Mesothelial cell of epicardium (in vitro differentiated cells): ENCODE data around the gene CEP112. TPM values are rescaled to one million over a fixed set of nuclear protein-coding genes. Genes with fewer than 3 reads are reported as not detected.
"Not testable (repeated sequence)": the region's sequence is repeated elsewhere in the genome, so short reads cannot be mapped to it uniquely, and the experiment has no call there.

Source experiments
- DNase-seq, 2 experiments: peaks; one replicate each; pipeline ENCODE4 v3.0.0; 2021; ENCODE audit warnings: low spot score in 2 of 2; ENCODE audit not compliant: unreplicated experiment in 2 of 2
- H3K27ac Mint-ChIP-seq: 2 replicates; pipeline ENCODE4 v1.8.0; 2021; ENCODE audit warnings: mixed read lengths
- H3K27me3 Mint-ChIP-seq: 2 replicates; pipeline ENCODE4 v1.8.0; 2021; ENCODE audit warnings: low read depth, mixed read lengths
- H3K36me3 Mint-ChIP-seq: 2 replicates; pipeline ENCODE4 v1.8.0; 2021; ENCODE audit warnings: mixed read lengths
- H3K4me1 Mint-ChIP-seq: 2 replicates; pipeline ENCODE4 v1.8.0; 2021; ENCODE audit warnings: mixed read lengths
- H3K4me3 Mint-ChIP-seq: 2 replicates; pipeline ENCODE4 v1.8.0; 2021; ENCODE audit warnings: mild to moderate bottlenecking, moderate library complexity, mixed read lengths
- H3K9me3 Mint-ChIP-seq: 2 replicates; pipeline ENCODE4 v1.8.0; 2021; ENCODE audit warnings: mixed read lengths
- total RNA-seq: library from RNA; stranded (reverse); gene quantifications from 3 replicates; pipeline ENCODE4 v1.2.1, GENCODE V29; 2021
- TF ChIP-seq, protein P1 (sequence below): fragments of 200-600 bp; sonication (generic); IDR thresholded peaks from one replicate; pipeline ENCODE4 v1.5.0; 2021; ENCODE audit warnings: antibody characterized with exemption; ENCODE audit not compliant: unreplicated experiment

Gene CEP112
- total RNA-seq, 1 donor from 2014 or later, result 24.0 TPM

DNA sequence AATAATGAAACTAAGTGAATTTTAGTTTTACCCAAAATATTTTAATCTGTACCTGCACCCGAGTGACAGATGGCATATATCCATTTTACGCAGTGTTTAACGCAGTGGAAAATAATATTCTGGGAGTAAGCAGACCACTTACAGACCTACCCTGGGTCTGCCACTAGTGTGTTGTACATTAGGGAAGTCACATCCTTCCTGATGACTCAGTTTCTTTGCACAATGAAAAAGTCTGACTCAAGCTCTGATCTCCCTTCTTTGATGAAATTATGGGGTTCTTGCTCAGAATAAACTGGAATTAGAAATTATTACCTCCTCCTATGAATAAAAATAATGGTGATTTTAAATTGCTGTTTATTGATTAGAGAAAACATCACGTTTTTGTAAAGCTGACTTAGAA lies 507.3 kb downstream of the CEP112 start:
- no peak for DNase-seq
- Mint-ChIP-seq H3K27ac (no peak overlapping the region), H3K4me1 (no peaks in the 10 kb centered on the region), H3K27me3 (no peaks in the 10 kb centered on the region), H3K4me3 (no peak overlapping the region), H3K36me3 (no peaks in the 10 kb centered on the region), H3K9me3 (no peaks in the 10 kb centered on the region)
- TF ChIP-seq, protein P1, sequence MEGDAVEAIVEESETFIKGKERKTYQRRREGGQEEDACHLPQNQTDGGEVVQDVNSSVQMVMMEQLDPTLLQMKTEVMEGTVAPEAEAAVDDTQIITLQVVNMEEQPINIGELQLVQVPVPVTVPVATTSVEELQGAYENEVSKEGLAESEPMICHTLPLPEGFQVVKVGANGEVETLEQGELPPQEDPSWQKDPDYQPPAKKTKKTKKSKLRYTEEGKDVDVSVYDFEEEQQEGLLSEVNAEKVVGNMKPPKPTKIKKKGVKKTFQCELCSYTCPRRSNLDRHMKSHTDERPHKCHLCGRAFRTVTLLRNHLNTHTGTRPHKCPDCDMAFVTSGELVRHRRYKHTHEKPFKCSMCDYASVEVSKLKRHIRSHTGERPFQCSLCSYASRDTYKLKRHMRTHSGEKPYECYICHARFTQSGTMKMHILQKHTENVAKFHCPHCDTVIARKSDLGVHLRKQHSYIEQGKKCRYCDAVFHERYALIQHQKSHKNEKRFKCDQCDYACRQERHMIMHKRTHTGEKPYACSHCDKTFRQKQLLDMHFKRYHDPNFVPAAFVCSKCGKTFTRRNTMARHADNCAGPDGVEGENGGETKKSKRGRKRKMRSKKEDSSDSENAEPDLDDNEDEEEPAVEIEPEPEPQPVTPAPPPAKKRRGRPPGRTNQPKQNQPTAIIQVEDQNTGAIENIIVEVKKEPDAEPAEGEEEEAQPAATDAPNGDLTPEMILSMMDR, result no peak

DNA sequence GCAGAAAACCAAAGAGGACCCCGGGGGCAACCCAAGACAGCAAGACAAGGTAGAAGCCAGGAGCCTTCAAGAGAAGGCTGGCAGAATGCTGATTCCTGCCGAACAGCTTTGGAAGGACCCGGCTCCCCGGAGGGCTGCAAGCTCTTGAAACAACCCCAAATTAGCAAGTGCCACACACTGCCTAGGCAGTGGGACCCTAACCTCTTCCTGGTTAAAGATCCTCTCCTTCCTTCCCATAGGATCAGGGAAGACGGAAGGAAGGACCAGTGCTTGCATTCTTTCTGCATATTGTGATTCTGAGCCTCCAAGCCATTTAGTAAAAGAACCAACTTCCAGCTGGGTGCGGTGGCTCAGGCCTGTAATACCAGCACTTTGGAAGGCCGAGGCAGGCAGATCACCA lies 508.5 kb downstream of the CEP112 start:
- Mint-ChIP-seq H3K4me1 (peaks cover 3% of the 10 kb centered on the region), H3K9me3 (no peaks in the 10 kb centered on the region), H3K27me3 (no peaks in the 10 kb centered on the region), H3K4me3 (no peak overlapping the region), H3K36me3 (no peaks in the 10 kb centered on the region), H3K27ac (no peak overlapping the region)
- no peak for DNase-seq
- TF ChIP-seq, protein P1, result no peak

DNA sequence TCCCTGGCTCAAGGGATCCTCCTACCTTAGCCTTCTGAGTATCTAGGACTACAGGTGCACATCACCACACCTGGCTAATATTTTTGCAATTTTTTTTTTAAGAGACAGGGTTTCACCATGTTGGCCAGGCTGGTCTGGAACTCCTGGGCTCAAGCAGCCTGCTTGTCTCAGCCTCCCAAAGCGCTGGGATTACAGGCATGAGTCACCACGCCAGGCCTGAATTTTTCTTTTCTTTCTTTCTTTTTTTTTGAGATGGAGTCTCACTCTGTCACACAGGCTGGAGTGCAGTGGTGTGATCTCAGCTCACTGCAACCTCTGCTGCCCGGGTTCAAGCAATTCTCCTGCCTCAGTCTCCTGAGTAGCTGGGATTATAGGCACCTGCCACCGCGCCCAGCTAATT lies 510.2 kb downstream of the CEP112 start:
- H3K27ac Mint-ChIP-seq, H3K27me3 Mint-ChIP-seq, H3K9me3 Mint-ChIP-seq, H3K36me3 Mint-ChIP-seq, DNase-seq, H3K4me3 Mint-ChIP-seq, H3K4me1 Mint-ChIP-seq: not testable (repeated sequence)

DNA sequence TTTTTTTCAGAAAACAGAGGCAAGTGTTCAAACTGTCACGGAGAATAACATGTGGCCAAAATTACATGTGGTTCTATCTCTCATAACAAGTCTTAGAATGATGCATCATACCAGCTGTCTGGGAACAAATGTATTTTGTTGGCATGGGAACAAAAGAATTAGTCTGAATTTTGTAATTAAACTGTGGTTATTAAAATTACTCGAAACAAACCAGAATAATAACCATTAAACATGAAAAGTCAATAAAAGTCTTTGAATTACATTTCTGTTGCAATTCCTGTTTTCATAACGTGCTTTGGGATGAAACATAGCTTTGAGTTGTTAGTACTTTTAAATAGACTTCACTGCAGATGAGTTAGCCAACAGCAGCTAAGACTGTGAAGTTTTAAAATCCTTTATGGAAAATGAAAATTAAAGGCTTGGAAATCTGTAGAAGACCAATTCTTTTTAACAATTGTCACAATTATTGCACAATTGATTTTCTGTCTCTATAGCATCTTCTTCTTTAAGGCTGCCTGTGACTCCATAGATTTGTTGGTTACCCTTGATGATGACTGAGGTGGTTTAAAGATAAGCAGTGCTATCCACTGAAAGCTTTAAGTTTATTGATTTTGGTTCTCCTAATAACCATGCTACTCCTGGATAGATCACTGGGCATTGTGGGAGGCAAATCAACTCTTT lies 512.6 kb downstream of the CEP112 start:
- Mint-ChIP-seq H3K36me3 (peaks cover 2% of the 10 kb centered on the region), H3K9me3 (peaks cover 5% of the 10 kb centered on the region), H3K4me3 (no peak overlapping the region), H3K27ac (no peak overlapping the region), H3K4me1 (peaks cover 7% of the 10 kb centered on the region), H3K27me3 (no peaks in the 10 kb centered on the region)
- TF ChIP-seq, protein P1, result no peak
- DNase-seq, result no peak

DNA sequence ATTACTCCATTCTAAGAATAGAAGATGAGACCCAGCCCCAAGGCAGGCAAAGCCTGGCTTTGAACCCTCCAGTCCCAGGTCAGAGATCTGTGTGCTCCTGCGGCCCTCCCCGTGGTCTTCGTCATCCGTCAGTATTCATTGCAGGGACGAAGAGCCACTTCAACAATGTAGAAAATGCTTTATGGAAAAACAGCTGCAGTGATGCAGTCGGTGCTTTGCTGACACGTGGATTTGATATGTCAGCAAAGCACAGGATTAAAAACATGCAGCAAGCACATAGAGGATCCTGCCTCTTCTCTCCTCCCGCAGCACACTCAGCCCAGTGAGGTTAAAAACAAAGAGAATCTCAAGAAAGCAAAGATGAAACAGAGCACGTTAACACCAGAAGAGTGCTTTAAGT lies 513.4 kb downstream of the CEP112 start:
- H3K27ac Mint-ChIP-seq, result peak overlapping the region; percentile 13
- no peak overlapping the region for H3K4me3 Mint-ChIP-seq
- H3K9me3 Mint-ChIP-seq, result peaks cover 5% of the 10 kb centered on the region
- TF ChIP-seq, protein P1, result no peak
- H3K27me3 Mint-ChIP-seq, result no peaks in the 10 kb centered on the region
- H3K36me3 Mint-ChIP-seq, result peaks cover 2% of the 10 kb centered on the region
- no peak for DNase-seq
- H3K4me1 Mint-ChIP-seq, result peaks cover 10% of the 10 kb centered on the region

DNA sequence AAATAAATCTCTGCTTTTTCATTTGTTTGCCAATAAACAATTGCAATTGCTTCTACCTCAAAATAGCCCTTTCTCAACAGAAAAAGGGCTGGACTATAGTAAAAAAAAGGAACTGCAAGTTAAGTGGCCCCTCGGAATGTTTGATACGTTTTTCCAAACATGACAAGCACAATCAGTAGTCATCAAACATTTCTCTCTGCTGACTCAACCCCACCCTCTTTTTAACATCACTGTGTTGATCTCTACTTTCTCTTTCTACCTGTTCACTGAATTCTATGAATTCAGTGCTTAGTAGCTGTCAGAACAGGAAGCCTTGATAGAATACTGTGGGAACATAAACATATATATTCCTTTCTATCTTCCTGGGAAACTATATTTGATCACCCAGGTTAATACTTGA lies 514.0 kb downstream of the CEP112 start:
- Mint-ChIP-seq H3K36me3 (peaks cover 2% of the 10 kb centered on the region), H3K27ac (no peak overlapping the region), H3K9me3 (peaks cover 5% of the 10 kb centered on the region), H3K27me3 (no peaks in the 10 kb centered on the region), H3K4me1 (peaks cover 10% of the 10 kb centered on the region), H3K4me3 (no peak overlapping the region)
- no peak for DNase-seq
- TF ChIP-seq, protein P1, result no peak
